Measurements from ENCODE around the gene MAPK10.

MAPK10 gene

GRCh38 chr4:86291180-86291579, 68.7 kb downstream of the MAPK10 start:
- peaks cover 0 to 6% of the 10 kb centered on the region in 2 donors for H3K9me3 Mint-ChIP-seq
- no peak overlapping the region for H3K4me3 Mint-ChIP-seq
- no peak for ATAC-seq (replicated peaks)
- H3K4me1 Mint-ChIP-seq (ENCODE audit: low read depth in 2 of 2), result no peaks in the 10 kb centered on the region
- no peak overlapping the region for H3K27ac Mint-ChIP-seq
- H3K27me3 Mint-ChIP-seq, result no peaks in the 10 kb centered on the region
- DNase-seq, result no peak
- no peaks in the 10 kb centered on the region for H3K36me3 Mint-ChIP-seq (ENCODE audit: insufficient read depth)

- ATAC-seq (replicated peaks), result no peak
- H3K27ac Mint-ChIP-seq, result no peak overlapping the region
- no peaks in the 10 kb centered on the region for H3K4me1 Mint-ChIP-seq (ENCODE audit: low read depth in 2 of 2)
- no peak for DNase-seq
- H3K9me3 Mint-ChIP-seq, result peaks cover 0 to 1% of the 10 kb centered on the region in 2 donors
- no peaks in the 10 kb centered on the region for H3K36me3 Mint-ChIP-seq (ENCODE audit: insufficient read depth)
- no peak overlapping the region for H3K4me3 Mint-ChIP-seq
- H3K27me3 Mint-ChIP-seq, result no peaks in the 10 kb centered on the region
These were observed 73.1 kb downstream of the MAPK10 start for GRCh38 chr4:86286726-86287125.

DNA sequence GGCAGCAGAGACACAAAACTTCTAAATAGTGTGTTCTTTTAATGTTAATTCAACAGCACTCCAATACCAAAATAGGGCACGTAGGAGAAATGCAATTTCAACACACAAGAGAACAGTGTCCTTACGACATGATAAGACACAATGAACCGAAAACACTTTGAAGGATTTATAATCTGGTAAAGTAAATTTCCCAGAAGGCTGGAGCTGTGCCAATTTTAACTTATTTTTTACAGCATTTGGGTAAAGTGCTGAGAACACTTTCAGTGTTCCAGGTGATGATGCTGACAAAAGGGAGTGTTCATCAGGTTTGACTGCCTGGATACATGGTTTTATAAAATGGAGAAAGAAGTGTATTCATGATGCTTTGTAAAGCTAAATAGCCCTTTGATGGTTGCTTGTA, 76.5 kb downstream of the MAPK10 start:
- Mint-ChIP-seq H3K27ac (no peak overlapping the region), H3K4me3 (no peak overlapping the region), H3K9me3 (peaks cover 0 to 3% of the 10 kb centered on the region in 2 donors), H3K4me1 (ENCODE audit: low read depth in 2 of 2) (no peaks in the 10 kb centered on the region), H3K27me3 (no peaks in the 10 kb centered on the region), H3K36me3 (ENCODE audit: insufficient read depth) (no peaks in the 10 kb centered on the region)
- ATAC-seq (replicated peaks) (no peak), DNase-seq (no peak)

DNA sequence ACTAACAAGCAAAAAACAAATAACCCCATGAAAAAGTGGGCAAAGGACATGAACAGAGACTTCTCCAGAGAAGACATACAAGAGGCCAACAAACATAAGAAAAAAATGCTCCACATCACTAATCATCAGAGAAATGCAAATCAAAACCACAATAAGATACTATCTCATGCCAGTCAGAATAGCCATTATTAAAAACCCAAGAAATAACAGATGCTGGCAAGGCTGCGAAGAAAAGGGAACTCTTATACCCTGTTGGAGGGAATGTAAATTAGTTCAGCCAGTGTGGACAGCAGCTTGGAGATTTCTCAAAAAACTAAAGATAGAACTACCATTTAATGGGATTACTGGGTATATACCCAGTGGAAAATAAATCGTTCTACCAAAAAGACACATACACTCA, 79.6 kb downstream of the MAPK10 start:
- ATAC-seq (replicated peaks), result no peak
- Mint-ChIP-seq H3K27ac (no peak overlapping the region), H3K27me3 (no peaks in the 10 kb centered on the region), H3K4me1 (ENCODE audit: low read depth in 2 of 2) (no peaks in the 10 kb centered on the region), H3K36me3 (ENCODE audit: insufficient read depth) (no peaks in the 10 kb centered on the region), H3K9me3 (peaks cover 3 to 6% of the 10 kb centered on the region in 2 donors), H3K4me3 (no peak overlapping the region)
- no peak for DNase-seq

GRCh38 chr4:86279293-86279960, 80.4 kb downstream of the MAPK10 start:
- H3K36me3 Mint-ChIP-seq (ENCODE audit: insufficient read depth), result no peaks in the 10 kb centered on the region
- ATAC-seq (replicated peaks) (no peak), DNase-seq (no peak)
- peaks cover 3 to 6% of the 10 kb centered on the region in 2 donors for H3K9me3 Mint-ChIP-seq
- H3K4me1 Mint-ChIP-seq (ENCODE audit: low read depth in 2 of 2), result no peaks in the 10 kb centered on the region
- H3K4me3 Mint-ChIP-seq, result no peak overlapping the region
- H3K27ac Mint-ChIP-seq, result no peak overlapping the region
- H3K27me3 Mint-ChIP-seq, result no peaks in the 10 kb centered on the region

DNA sequence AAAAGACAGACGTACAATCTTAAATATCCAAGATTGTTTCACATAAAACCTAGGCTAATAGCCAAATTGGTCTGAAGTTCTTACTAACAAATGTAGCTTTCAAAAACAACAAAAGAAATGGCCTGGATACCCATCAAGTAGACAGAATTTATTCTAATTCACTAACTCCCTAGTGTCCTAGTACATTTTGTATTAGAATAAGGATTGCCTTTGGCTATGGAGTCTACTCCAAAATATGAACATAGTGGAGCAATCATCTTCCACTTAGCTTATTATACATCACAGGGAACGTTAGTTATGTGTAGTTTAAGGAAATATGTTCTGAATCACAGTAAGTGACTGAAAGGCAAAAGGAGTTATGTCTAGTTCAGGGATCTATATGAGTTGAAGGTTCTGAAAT, 81.7 kb downstream of the MAPK10 start:
- no peaks in the 10 kb centered on the region for H3K27me3 Mint-ChIP-seq
- H3K4me1 Mint-ChIP-seq (ENCODE audit: low read depth in 2 of 2), result no peaks in the 10 kb centered on the region
- DNase-seq (no peak), ATAC-seq (replicated peaks) (no peak)
- peaks cover 3 to 6% of the 10 kb centered on the region in 2 donors for H3K9me3 Mint-ChIP-seq
- H3K36me3 Mint-ChIP-seq (ENCODE audit: insufficient read depth), result no peaks in the 10 kb centered on the region
- H3K27ac Mint-ChIP-seq, result no peak overlapping the region
- no peak overlapping the region for H3K4me3 Mint-ChIP-seq

DNA sequence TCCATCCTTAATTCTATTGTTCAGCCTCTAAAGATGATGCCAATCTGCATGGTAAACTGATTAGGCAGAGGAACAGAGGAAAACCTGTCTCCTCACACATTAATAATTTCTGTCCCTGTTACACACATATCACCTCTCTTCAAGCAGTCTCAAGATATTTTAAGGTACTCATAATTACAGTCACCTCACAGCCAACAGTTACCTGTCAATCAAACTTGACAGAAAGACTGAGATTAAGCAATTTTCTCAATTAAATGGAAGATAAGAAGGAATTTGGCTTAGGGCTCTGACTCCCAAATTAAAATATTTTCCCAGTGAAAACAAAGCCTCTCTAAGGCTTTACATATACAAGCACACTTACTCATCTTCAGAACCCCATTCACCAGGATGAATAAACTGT, 85.2 kb downstream of the MAPK10 start:
- Mint-ChIP-seq H3K27ac (no peak overlapping the region), H3K36me3 (ENCODE audit: insufficient read depth) (no peaks in the 10 kb centered on the region), H3K9me3 (peaks cover 0 to 6% of the 10 kb centered on the region in 2 donors), H3K4me1 (ENCODE audit: low read depth in 2 of 2) (no peaks in the 10 kb centered on the region), H3K4me3 (no peak overlapping the region), H3K27me3 (no peaks in the 10 kb centered on the region)
- DNase-seq (no peak), ATAC-seq (replicated peaks) (no peak)

GRCh38 chr4:86272669-86273068, 87.2 kb downstream of the MAPK10 start:
- no peak overlapping the region for H3K4me3 Mint-ChIP-seq
- DNase-seq (no peak), ATAC-seq (replicated peaks) (no peak)
- H3K36me3 Mint-ChIP-seq (ENCODE audit: insufficient read depth), result no peaks in the 10 kb centered on the region
- peaks cover 0 to 6% of the 10 kb centered on the region in 2 donors for H3K9me3 Mint-ChIP-seq
- H3K27me3 Mint-ChIP-seq, result no peaks in the 10 kb centered on the region
- H3K4me1 Mint-ChIP-seq (ENCODE audit: low read depth in 2 of 2), result no peaks in the 10 kb centered on the region
- H3K27ac Mint-ChIP-seq, result no peak overlapping the region

DNA sequence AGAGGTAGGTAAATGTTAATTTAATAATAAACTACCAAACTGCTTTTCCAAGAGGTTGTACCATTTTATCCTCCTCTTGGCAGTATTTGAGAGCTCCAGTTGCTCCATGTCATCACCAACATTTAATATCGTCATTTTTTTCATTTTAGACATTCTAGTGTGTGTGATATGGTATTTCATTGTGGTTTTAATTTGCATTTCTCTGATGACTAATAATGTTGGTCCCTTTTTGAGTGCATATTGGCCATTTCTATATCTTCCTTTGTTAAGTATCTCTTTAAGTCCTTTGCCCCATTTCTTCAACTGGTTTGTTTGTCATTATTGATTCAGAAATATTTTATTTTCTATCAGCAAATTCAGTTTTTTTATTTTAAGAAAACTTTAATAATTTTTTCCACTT, 88.8 kb downstream of the MAPK10 start:
- DNase-seq (no peak), ATAC-seq (replicated peaks) (no peak)
- Mint-ChIP-seq H3K27ac (no peak overlapping the region), H3K36me3 (ENCODE audit: insufficient read depth) (no peaks in the 10 kb centered on the region), H3K4me3 (no peak overlapping the region), H3K27me3 (no peaks in the 10 kb centered on the region), H3K4me1 (ENCODE audit: low read depth in 2 of 2) (no peaks in the 10 kb centered on the region), H3K9me3 (no peaks in the 10 kb centered on the region)

DNA sequence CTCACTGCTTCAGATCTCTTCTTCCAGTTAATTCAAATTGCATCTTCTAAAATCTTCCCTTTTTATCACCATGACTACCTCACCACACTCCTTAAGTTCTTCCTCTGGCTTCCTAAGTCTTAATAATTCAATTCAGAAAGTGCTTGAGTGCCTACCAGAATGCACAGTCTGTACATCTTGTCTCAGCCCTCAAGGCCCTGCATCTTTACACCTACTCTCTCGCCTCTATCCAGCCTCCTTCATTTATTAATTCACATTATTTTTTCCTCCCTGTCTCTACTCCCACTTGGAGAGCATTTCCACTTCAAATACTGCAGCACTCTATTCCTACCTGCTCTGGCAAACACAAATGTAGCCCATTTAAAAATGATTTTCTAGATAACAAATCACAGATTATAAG, 90.5 kb downstream of the MAPK10 start:
- no peaks in the 10 kb centered on the region for H3K9me3 Mint-ChIP-seq
- no peak for ATAC-seq (replicated peaks)

GRCh38 chr4:86264241-86264640, 95.6 kb downstream of the MAPK10 start:
- H3K9me3 Mint-ChIP-seq, result peaks cover 0 to 2% of the 10 kb centered on the region in 2 donors
- DNase-seq, result no peak

More for the DNA sequence above, 90.5 kb downstream of the MAPK10 start:
- DNase-seq, result no peak
- no peak overlapping the region for H3K4me3 Mint-ChIP-seq
- no peaks in the 10 kb centered on the region for H3K36me3 Mint-ChIP-seq (ENCODE audit: insufficient read depth)
- H3K27me3 Mint-ChIP-seq, result no peaks in the 10 kb centered on the region
- no peaks in the 10 kb centered on the region for H3K4me1 Mint-ChIP-seq (ENCODE audit: low read depth in 2 of 2)
- H3K27ac Mint-ChIP-seq, result no peak overlapping the region

DNA sequence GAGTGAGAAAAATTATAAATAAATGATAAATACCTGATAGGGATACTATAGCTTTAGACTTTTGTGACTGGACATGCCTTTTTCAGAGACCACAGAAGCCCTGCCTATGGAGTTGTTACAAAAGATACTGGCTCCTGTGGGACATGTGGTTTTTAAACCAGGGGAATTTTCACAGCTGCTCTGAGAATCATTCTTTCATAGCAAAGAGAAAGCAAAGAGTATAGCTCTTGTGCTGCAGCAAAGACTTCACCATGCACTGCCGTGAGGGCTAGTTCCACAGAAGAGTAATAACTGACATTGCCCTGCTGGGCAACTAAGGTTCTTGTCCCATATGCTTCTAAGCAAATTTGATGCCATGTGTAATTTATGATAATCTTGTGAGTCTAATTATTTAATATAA, 98.2 kb downstream of the MAPK10 start:
- no peak overlapping the region for H3K4me3 Mint-ChIP-seq
- H3K27ac Mint-ChIP-seq, result no peak overlapping the region
- peaks cover 0 to 2% of the 10 kb centered on the region in 2 donors for H3K9me3 Mint-ChIP-seq
- no peak for DNase-seq
- no peaks in the 10 kb centered on the region for H3K36me3 Mint-ChIP-seq (ENCODE audit: insufficient read depth)
- H3K4me1 Mint-ChIP-seq (ENCODE audit: low read depth in 2 of 2), result no peaks in the 10 kb centered on the region
- H3K27me3 Mint-ChIP-seq, result no peaks in the 10 kb centered on the region
- ATAC-seq (replicated peaks), result no peak

More at GRCh38 chr4:86264241-86264640, 95.6 kb downstream of the MAPK10 start:
- Mint-ChIP-seq H3K4me1 (ENCODE audit: low read depth in 2 of 2) (no peaks in the 10 kb centered on the region), H3K27ac (no peak overlapping the region), H3K27me3 (no peaks in the 10 kb centered on the region), H3K36me3 (ENCODE audit: insufficient read depth) (no peaks in the 10 kb centered on the region), H3K4me3 (no peak overlapping the region)
- no peak for ATAC-seq (replicated peaks)

GRCh38 chr4:86256086-86256485, 103.8 kb downstream of the MAPK10 start:
- H3K27ac Mint-ChIP-seq, result no peak overlapping the region
- no peaks in the 10 kb centered on the region for H3K4me1 Mint-ChIP-seq (ENCODE audit: low read depth in 2 of 2)
- H3K27me3 Mint-ChIP-seq, result no peaks in the 10 kb centered on the region
- H3K9me3 Mint-ChIP-seq, result no peaks in the 10 kb centered on the region
- ATAC-seq (replicated peaks) (no peak), DNase-seq (no peak)
- H3K36me3 Mint-ChIP-seq (ENCODE audit: insufficient read depth), result no peaks in the 10 kb centered on the region
- H3K4me3 Mint-ChIP-seq, result no peak overlapping the region

DNA sequence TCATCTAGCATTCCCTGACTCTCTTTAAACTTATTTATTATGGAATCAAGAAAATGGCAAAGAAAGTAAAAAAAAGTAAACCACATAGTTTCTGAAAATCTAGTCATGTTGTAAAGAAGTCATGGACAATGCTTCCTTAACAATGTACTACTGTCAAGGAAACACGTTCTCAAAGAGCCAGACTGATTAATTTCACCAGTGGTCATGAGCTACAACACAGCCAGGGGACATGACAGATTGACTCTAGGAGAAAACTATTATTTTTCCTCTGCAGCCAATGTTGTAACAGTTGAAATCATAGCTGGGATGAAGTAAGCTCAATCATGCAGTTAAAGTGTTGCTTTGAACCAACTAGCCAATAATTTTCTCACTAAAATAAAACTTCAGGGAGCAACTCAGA, 109.2 kb downstream of the MAPK10 start:
- DNase-seq (no peak), ATAC-seq (replicated peaks) (no peak)
- peaks cover 0 to 8% of the 10 kb centered on the region in 2 donors for H3K9me3 Mint-ChIP-seq
- no peak overlapping the region for H3K27ac Mint-ChIP-seq
- no peaks in the 10 kb centered on the region for H3K36me3 Mint-ChIP-seq (ENCODE audit: insufficient read depth)
- H3K27me3 Mint-ChIP-seq, result no peaks in the 10 kb centered on the region
- no peak overlapping the region for H3K4me3 Mint-ChIP-seq
- H3K4me1 Mint-ChIP-seq (ENCODE audit: low read depth in 2 of 2), result no peaks in the 10 kb centered on the region
